HFF-Myc (cell line): ENCODE data around the gene ZNF444.

ENCODE experiments used
- DNase-seq: peaks from one replicate; pipeline ENCODE4 v3.0.0-alpha.2; 2011; ENCODE audit warnings: low read depth; ENCODE audit errors: extremely low read depth
- H3K4me3 ChIP-seq: replicated peaks from 2 replicates; pipeline ENCODE4 v1.5.1; 2011; ENCODE audit warnings: low read depth, mild to moderate bottlenecking, control low read depth, low read length
- TF ChIP-seq, protein P1 (sequence below): IDR thresholded peaks from 2 replicates; pipeline ENCODE4 v1.5.1; 2012; ENCODE audit warnings: mild to moderate bottlenecking, low read depth, low read length, control low read depth; ENCODE audit errors: missing control alignments

The ZNF444 gene

DNA sequence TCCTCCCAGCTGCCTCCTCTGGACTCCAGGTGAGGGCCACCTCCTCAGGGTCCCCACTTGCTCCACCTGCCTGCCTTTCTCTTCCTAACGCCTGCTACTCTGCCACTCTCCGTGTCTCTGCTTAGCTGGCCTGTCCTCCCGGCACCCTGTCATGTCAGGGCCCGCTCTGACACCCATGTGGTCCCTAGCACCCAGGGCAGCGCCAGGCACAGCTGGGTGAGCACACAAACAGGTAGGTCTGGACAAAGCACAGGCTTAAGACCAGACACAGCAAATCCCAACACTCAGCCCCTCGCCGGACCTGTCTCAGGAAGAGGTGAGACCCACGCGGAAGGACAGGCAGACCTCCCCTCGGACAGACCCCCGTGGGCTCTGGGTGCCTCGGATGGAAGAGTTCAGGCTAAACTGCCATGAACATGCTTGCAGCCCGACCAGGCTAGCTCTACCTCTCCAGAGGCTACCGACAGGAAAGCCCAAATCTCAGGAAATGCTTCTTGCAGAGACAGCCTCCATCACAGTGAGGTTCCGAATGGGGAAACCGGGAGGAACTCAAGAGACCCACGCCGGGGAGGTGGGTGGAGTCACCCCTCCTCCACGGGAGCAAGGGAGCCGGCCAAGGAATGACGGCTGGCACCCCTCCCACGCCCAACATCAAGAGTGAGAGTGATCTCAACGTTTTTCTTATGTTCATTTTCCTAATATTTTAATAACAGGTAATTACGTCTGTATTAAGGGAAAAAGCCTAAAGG is 32.5 kb upstream of the ZNF444 start:
- TF ChIP-seq, protein P1, sequence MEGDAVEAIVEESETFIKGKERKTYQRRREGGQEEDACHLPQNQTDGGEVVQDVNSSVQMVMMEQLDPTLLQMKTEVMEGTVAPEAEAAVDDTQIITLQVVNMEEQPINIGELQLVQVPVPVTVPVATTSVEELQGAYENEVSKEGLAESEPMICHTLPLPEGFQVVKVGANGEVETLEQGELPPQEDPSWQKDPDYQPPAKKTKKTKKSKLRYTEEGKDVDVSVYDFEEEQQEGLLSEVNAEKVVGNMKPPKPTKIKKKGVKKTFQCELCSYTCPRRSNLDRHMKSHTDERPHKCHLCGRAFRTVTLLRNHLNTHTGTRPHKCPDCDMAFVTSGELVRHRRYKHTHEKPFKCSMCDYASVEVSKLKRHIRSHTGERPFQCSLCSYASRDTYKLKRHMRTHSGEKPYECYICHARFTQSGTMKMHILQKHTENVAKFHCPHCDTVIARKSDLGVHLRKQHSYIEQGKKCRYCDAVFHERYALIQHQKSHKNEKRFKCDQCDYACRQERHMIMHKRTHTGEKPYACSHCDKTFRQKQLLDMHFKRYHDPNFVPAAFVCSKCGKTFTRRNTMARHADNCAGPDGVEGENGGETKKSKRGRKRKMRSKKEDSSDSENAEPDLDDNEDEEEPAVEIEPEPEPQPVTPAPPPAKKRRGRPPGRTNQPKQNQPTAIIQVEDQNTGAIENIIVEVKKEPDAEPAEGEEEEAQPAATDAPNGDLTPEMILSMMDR: no peak
- no peak overlapping the region for H3K4me3 ChIP-seq
- no peak for DNase-seq

DNA sequence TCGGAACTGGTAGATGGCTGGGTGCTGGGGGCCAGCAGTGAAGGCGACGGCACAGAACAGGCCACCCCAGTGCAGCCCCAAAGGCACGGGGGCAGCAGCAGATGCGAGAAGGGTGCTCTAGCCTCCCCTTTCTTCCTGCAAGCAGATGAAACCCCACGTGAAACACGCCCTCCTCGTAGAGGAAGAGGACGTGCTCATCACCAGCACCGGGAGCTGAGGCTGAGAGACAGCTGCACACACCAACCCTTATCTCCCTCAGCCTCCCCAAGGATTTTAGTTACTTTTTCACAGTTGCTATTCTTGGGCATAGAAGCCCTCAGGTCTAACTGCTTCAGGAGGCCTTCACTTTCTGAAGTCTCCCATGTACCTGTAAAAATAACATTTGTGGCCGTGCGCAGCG is 31.9 kb upstream of the ZNF444 start:
- TF ChIP-seq, protein P1: no peak
- DNase-seq: no peak
- no peak overlapping the region for H3K4me3 ChIP-seq

DNA sequence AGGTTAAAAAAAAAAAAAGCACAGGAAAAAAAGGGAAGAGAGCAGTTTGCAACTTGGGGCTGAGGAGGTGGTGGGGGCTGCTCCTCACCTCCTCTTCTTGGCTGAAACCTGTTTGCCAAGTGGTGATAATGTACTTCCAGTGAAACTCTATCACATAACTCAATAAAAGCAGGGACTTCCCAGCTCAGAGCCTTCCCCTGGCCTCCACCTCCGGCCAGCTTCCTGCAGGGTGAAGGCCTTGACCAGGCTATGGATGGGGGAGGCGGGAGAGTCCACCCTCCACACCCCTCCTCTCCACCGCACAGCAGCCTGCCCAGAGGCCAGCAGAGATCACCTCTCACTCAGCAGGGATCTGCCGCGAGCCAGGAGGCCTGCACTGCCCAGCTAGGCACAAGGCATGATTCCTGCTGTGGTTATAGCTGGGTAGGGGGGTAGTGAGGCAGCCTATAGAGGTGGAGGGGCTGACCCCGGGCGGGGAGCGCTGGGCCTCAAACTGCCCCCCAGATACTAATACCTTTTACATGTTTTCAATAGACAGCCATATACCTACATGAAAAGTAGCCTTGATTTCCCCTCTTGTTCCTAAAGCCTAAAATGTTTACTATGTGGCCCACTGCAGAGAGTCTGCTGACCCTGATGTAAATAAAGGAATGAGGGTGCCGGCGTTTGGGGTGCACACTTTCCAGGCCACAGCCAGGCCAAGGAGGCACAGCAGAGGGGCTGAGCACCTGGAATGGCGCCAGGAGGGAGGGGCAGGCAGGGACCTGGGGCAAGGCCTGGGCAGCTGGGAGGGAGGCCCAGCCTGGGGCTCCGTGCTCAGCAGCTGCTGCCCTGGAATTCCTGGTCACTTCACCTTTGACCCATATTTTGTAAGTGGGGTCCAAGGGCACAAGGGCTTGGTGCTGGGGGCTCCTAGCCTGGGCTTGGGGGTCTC is 30.3 kb upstream of the ZNF444 start:
- TF ChIP-seq, protein P1: no peak
- DNase-seq: no peak
- no peak overlapping the region for H3K4me3 ChIP-seq

- TF ChIP-seq, protein P1: no peak
- DNase-seq: no peak
- H3K4me3 ChIP-seq: no peak overlapping the region
These were observed 29.3 kb upstream of the ZNF444 start for GRCh38 chr19:56111601-56112312.

DNA sequence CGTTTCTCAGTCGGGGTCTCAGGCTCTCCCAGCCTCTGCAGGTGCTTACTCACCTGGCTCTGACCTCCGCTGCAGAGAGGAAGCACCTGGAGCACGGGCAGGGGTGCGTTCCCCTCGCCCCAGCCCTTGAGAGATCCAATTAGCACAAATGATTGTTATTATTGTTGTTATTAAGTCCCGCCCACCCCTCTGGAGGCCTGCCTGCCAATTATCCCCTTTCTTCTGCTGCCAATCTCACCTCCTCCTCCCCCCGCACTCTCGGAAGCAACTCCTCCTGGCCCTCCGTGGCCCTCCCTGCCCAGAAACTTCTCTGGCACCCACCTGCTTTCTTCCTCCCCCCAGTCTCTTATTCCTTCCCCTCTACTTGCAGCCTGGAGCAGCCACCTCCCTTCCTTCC is 28.8 kb upstream of the ZNF444 start:
- H3K4me3 ChIP-seq: no peak overlapping the region
- TF ChIP-seq, protein P1: no peak
- DNase-seq: no peak

DNA sequence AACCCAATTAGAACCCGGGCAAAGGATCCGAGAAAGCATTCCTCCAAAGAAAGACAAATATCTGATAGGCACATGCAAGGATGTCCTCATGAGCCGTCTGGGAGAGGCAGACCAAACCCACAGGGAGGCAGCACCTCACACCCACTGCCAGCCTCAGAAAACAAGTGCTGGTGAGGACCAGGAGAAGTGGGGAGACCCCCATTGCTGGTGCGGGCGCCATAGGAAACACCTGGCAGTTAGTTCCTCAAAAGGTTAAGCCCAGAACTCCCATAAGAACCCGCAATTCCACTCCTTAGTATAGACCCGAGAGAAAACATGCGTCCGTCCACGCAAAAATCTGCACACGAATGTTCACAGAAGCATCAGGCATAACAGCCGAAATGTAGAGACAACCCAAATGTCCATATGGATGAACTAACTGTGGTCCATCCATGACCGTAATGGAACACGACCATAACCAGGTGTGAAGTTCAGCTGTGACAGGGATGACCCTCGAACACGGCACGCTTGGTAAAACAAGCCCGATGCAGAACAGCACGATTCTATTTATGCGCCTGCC is 27.9 kb upstream of the ZNF444 start:
- no peak for DNase-seq
- no peak overlapping the region for H3K4me3 ChIP-seq
- TF ChIP-seq, protein P1: no peak
